GM19328 (cell line): ENCODE data around the gene FCHO1.

ENCODE experiments used
- ATAC-seq: cut with Tn5 transposase; IDR thresholded peaks from one replicate; pipeline ENCODE4 v1.9.1; 2021; ENCODE audit warnings: mild to moderate bottlenecking, moderate library complexity; ENCODE audit not compliant: unreplicated experiment

The FCHO1 gene, protein sequence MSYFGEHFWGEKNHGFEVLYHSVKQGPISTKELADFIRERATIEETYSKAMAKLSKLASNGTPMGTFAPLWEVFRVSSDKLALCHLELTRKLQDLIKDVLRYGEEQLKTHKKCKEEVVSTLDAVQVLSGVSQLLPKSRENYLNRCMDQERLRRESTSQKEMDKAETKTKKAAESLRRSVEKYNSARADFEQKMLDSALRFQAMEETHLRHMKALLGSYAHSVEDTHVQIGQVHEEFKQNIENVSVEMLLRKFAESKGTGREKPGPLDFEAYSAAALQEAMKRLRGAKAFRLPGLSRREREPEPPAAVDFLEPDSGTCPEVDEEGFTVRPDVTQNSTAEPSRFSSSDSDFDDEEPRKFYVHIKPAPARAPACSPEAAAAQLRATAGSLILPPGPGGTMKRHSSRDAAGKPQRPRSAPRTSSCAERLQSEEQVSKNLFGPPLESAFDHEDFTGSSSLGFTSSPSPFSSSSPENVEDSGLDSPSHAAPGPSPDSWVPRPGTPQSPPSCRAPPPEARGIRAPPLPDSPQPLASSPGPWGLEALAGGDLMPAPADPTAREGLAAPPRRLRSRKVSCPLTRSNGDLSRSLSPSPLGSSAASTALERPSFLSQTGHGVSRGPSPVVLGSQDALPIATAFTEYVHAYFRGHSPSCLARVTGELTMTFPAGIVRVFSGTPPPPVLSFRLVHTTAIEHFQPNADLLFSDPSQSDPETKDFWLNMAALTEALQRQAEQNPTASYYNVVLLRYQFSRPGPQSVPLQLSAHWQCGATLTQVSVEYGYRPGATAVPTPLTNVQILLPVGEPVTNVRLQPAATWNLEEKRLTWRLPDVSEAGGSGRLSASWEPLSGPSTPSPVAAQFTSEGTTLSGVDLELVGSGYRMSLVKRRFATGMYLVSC

DNA sequence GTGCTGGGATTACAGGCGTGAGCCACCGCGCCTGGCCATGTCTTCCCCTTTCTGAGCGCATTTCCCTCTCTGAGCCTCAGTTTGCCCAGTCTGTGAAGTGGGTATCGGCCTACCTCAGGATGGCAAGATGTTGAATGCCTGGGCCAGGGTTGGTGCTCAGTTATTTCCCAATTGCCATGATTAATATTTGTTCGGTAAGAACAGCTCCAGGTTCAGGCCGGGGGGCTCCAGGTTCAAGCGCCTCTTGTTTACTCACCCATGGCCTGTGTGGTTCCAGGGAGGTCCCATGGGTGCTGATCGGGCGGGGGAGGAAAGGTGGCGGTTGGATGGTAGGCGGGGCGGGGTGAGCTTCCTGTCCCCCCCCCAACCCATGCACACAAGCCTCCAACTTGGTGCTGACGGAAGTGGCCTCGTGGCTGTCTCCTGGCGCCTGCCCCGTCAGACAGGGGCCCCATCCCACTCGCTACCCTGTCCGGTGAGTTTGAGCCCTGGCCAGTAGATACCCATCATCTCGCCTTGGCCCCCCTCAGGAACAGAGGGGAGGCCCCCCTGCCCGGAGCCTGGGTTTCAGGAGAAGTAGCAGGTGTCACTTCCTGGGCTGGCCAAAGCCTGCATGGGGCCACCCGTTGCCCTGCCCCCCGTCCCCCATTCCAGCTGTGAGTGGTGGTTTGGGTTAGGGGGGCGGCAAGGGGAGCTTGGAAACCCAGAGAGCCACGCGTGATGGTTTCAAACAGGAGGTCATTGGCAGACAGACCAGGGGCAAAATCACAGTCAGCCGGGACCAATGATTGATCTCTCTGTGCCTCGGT, at the start of gene FCHO1:
TSS of gene FCHO1 (plus strand) at position 375 of the 809 bp plus-strand sequence. CDS start 3,688 bp downstream, outside the sequence.
- ATAC-seq = no peak

DNA sequence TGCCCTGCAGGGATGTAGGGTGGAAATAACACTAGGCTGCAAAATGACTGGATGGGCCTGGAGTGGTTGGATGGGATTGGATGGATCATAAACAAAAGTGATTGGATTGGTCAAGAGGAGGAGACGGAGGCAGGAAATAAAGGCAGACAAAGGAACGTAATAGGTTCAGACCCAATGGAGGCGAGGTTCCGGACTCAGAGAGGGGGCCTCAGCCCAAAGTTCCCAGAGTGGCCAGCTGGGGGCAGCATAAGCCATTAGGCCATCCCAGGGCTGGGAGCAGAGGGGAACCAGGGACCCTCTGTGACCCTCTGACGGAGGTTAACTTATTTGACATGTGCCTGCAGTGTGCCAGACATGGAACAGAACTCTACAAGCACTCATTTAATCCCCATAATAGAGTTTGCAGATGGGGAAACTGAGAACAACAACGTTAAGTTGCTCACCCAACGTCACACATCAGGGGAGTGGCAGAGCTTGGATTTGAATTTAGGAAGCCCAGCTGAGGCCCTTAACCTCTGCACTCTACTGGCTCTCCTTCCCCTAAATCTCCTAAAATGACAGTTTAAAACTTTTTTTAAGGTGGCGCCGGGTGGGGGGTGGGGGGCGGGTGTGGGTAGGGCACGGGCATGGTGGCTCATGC, 47.3 kb upstream of the FCHO1 start:
- ATAC-seq = no peak

DNA sequence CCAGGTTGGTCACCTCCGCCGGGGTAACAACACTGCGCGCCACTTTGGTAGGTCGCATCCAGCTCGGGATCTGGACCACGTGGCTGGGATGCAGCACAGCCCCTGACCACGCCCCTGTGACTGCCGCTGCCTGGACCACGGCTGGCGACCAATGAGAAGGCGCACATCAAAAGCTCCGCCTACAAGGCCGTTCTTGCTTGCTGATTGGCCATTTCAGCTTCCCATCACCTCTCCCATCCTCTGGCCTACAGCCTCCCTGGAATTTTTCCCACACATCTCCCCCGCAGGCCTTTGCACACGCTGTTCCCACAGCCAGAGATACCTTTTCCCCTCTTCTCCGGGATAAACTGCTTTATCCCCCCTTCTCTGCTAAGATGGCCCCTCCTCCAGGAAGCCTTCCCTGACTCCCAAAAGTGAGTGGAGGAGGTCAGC, 44.5 kb upstream of the FCHO1 start:
- ATAC-seq = no peak

DNA sequence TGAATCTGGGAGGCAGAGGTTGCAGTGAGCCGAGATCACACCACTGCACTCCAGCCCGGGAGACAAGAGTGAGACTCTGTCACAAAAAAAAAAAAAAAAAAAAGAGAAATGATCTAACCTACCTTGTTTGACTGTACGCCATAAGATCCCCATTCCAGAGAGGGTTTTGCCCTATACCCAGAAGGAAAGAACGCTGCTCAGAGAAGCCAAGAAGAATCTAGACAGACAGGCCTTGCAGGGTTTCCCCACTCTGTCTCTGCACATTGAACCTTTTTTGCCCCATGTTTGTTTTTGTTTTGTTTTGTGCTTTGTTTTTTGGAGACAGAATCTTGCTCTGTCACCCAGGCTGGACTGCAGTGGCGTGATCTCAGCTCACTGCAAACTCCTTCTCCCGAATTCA, 39.4 kb upstream of the FCHO1 start:
- ATAC-seq = no peak

DNA sequence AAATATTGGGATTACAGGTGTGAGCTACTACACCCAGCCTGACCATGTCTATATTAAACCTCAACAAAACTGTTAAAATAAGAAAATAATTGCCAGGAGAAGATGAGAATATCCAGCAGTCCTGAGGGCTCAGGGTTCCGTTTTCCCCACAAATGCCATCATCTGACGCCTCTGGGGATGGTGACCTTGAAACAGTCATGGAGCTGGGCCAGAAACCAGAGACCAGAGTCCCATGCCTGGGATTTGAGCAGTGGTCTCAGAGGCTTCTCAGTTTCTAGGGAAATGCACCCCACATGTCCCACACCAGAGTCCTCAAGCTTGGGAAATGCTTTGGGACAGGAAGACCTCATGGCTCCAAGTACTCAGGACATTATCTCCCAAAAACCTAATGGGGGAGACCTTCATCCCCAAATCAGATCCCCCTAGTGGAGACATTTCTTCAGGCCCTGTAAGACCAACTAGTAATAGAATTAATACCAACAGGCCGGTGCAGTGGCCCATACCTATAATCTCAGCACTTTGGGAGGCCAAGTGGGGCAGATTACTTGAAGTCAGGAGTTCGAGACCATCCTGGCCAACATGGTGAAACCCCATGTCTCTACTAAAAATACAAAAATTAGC, 34.9 kb upstream of the FCHO1 start:
- no peak for ATAC-seq

- no peak for ATAC-seq
Observed at GRCh38 chr19:17718550-17718946, 32.7 kb upstream of the FCHO1 start.

GRCh38 chr19:17718947-17719711, 32.1 kb upstream of the FCHO1 start, which contains the start of gene MAP1S:
TSS of gene MAP1S (plus strand) at chr19:17719480. CDS start at chr19:17719503, 23 bp downstream.
- peak; percentile 58 for ATAC-seq

- ATAC-seq = no peak
Observed at GRCh38 chr19:17719730-17720400, 31.4 kb upstream of the FCHO1 start.

DNA sequence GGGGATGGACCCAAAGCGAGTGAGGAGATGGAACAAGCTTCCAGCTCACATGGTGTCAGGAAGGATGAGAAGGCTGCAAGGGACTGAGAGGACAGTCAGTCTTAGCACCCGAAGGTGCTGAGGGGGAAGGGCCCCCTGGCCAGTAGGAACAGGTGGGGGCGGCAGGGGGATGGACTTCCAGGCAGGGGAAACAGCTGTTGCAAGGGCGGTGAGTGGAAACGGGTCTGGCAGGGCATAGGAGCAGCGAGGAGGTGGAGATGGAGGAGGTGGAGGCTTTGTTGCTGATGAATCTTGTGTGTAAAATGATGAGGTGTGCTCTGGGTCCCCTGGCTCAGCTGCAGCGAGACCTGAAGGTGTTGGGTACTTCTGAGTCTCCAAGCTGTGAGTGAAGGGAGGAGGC, 30.8 kb upstream of the FCHO1 start:
- ATAC-seq = no peak

- no peak for ATAC-seq
Observed at GRCh38 chr19:17721111-17721628, 30.1 kb upstream of the FCHO1 start.

- no peak for ATAC-seq
Observed at GRCh38 chr19:17721821-17722220, 29.5 kb upstream of the FCHO1 start.

DNA sequence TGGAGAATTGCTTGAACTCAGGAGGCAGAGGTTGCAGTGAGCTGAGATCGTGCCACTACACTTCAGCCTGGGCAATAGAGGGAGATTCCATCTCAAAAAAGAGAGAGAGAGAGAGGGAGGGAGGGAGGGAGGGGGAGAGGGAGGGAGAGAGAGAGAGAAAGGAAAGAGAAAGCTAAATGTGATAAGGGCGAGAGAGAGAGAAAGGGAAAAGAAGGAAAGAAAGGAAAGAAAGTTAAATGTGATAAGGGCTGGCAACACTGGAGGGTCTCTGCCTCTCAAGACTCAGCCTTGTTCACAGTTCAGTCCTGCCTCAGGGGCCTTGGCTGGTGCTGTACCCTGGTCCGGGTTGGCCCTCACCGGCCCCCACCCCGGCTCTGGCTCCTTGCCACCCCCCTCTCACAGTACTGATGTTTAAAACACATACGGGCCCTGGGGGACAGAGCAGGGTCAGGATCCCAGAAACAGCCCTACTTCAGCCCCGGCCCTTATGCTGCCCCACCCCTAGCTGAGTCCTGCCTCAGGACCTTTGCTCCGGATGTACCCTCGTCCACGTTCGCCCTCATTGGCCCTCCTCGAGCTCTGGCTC, 28.5 kb upstream of the FCHO1 start:
- ATAC-seq = no peak

DNA sequence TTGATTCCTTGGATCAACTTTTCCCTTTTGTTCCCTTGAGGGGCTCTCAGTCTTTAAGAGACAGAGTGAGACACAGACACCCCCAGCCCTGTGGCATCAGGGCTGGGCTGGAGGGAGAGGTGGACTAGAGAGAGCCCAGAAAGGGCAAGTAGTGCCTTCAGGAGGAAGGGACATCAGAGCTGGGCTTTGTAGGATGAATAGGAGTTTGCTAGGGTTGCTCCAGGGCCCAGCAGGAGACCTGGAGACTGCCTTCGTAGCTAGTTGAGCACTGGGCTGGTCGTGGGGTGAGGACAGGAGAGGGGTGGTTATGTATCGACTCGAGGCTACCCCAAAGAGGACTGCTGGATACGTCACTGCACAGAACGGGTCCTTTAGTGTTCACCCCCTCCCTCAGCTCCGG, 26.6 kb upstream of the FCHO1 start:
- ATAC-seq = no peak

DNA sequence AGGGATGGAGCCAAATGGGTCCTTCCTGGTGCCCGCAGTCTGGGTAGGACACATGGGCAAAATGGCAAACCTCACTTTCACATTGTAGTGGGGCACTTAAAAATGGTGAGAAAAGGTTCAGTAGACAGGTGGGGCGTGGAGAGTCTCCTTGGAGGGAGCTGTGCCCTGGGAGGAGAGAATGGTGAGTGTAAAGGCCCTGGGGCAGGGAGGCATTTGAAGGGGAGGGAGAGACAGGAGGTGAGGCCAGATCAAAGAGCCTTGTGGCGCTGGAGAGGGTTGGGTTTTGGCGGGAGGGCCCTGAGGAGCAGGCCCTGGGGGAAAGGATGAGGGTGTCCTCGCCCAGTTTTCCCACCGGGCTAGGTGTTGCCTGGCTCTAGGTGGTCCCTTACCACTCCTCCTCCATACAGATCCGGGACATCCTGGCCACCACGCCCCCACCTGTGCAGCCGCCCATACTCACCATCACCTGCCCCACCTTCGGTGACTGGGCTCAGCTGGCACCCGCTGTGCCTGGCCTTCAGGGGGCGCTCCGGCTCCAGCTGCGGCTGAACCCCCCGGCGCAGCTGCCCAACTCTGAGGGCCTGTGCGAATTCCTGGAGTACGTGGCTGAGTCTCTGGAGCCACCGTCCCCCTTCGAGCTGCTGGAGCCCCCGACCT, 25.7 kb upstream of the FCHO1 start:
- ATAC-seq = no peak

DNA sequence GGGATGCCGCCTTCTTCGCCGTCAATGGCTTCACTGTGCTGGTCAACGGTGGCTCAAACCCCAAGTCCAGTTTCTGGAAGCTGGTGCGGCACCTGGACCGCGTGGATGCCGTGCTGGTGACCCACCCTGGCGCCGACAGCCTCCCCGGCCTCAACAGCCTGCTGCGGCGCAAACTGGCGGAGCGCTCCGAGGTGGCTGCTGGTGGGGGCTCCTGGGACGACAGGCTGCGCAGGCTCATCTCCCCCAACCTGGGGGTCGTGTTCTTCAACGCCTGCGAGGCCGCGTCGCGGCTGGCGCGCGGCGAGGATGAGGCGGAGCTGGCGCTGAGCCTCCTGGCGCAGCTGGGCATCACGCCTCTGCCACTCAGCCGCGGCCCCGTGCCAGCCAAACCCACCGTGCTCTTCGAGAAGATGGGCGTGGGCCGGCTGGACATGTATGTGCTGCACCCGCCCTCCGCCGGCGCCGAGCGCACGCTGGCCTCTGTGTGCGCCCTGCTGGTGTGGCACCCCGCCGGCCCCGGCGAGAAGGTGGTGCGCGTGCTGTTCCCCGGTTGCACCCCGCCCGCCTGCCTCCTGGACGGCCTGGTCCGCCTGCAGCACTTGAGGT, 25.0 kb upstream of the FCHO1 start:
- ATAC-seq = no peak

DNA sequence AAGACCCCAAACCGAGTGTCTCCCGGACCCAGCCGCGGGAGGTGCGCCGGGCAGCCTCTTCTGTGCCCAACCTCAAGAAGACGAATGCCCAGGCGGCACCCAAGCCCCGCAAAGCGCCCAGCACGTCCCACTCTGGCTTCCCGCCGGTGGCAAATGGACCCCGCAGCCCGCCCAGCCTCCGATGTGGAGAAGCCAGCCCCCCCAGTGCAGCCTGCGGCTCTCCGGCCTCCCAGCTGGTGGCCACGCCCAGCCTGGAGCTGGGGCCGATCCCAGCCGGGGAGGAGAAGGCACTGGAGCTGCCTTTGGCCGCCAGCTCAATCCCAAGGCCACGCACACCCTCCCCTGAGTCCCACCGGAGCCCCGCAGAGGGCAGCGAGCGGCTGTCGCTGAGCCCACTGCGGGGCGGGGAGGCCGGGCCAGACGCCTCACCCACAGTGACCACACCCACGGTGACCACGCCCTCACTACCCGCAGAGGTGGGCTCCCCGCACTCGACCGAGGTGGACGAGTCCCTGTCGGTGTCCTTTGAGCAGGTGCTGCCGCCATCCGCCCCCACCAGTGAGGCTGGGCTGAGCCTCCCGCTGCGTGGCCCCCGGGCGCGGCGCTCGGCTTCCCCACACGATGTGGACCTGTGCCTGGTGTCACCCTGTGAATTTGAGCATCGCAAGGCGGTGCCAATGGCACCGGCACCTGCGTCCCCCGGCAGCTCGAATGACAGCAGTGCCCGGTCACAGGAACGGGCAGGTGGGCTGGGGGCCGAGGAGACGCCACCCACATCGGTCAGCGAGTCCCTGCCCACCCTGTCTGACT, 24.1 kb upstream of the FCHO1 start:
- ATAC-seq = no peak
